Measurements from ENCODE around the gene RELN.

- TF ChIP-seq CTCF (IDR thresholded peaks at IDR 0.05) (no peak), GTF2I (CRISPR knock-in tag; conservative IDR thresholded peaks at IDR 0.05) (no peak), NFE2L1 (CRISPR knock-in tag; IDR thresholded peaks at IDR 0.05) (no peak), FOXP1 (CRISPR knock-in tag; IDR thresholded peaks at IDR 0.05; ENCODE audit: borderline replicate concordance) (no peak), KAT7 (CRISPR knock-in tag; IDR thresholded peaks at IDR 0.05; ENCODE audit: borderline replicate concordance) (no peak), FOXK1 (CRISPR knock-in tag; IDR thresholded peaks at IDR 0.05) (no peak), SP1 (CRISPR knock-in tag; conservative IDR thresholded peaks at IDR 0.05) (no peak), ZSCAN18 (CRISPR knock-in tag; IDR thresholded peaks at IDR 0.05) (no peak), SMAD4 (CRISPR knock-in tag; IDR thresholded peaks at IDR 0.05) (no peak), JUN (CRISPR knock-in tag; IDR thresholded peaks at IDR 0.05) (no peak), ATF1 (CRISPR knock-in tag; IDR thresholded peaks at IDR 0.05) (no peak)
- TF ChIP-seq, protein P1, sequence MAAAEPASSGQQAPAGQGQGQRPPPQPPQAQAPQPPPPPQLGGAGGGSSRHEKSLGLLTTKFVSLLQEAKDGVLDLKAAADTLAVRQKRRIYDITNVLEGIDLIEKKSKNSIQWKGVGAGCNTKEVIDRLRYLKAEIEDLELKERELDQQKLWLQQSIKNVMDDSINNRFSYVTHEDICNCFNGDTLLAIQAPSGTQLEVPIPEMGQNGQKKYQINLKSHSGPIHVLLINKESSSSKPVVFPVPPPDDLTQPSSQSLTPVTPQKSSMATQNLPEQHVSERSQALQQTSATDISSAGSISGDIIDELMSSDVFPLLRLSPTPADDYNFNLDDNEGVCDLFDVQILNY (CRISPR knock-in tag; IDR thresholded peaks at IDR 0.05) = no peak
Measured at GRCh38 chr7:103791894-103792293, 197.6 kb downstream of the RELN start.
